ENCODE data around the gene ANKRD33B. TPM values are rescaled to one million over a fixed set of nuclear protein-coding genes. Genes with fewer than 3 reads are reported as not detected.

ANKRD33B gene
- polyA plus RNA-seq, 3 donors, result 0.05 TPM; not detected in 2

DNA sequence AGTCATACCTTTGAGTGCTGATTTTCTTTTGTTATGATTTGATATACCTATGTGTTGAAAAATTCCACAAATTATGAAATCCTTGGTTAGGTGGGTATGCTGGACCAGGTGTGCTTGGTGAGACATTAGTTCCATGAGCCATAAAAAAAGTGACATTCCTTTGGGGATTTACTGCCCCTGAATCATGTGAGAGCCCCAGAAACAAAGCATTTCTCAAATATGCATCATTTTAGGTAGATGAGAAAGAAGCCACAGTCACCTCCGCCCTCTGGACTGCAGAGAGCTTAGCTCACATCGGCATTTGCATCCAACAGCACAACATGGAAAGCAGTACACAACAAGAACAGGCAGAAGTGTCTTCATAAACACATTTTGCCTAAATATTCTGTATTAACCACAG, 141.9 kb downstream of the ANKRD33B start:
- peaks cover 70% of the 10 kb centered on the region for H3K79me2 ChIP-seq (ENCODE audit: insufficient read depth, low read length)
- no peaks in the 10 kb centered on the region for H3K27me3 ChIP-seq (ENCODE audit: control insufficient read depth in 2 of 2, insufficient read depth in 2 of 2, low read length in 2 of 2)
- H3K36me3 ChIP-seq (replicated peaks in 1 of 2; ENCODE audit: control insufficient read depth in 1 of 2, insufficient read depth in 2 of 2, low read length in 2 of 2), result peaks cover 11 to 48% of the 10 kb centered on the region in 2 donors
- Mint-ChIP-seq H3K27me3 (ENCODE audit: low read depth in 3 of 3) (no peaks in the 10 kb centered on the region), H3K9me3 (peaks cover 0 to 2% (median 0%) of the 10 kb centered on the region in 7 donors), H3K27ac (peak overlapping the region; percentile 77 to 93 (median 88)), H3K4me3 (no peak overlapping the region), H3K36me3 (peaks cover 31 to 42% of the 10 kb centered on the region in 2 donors), H3K4me1 (peaks cover 32% of the 10 kb centered on the region)
- peak overlapping the region in 1 of 2 donors; percentile 78 for H3K27ac ChIP-seq (ENCODE audit: low read depth in 1 of 2, low read length in 2 of 2)
- intact Hi-C loops (cut with micrococcal nuclease), result loop anchor here in 1 of 2 donors (5.0 kb wide), 1 partner anchor 37 kb away; no protein-coding TSS in a partner anchor
- no peak for DNase-seq
- no CpG with 5 or more reads among the region's 2 CpGs for WGBS (ENCODE audit: insufficient coverage)
- peaks cover 18 to 33% of the 10 kb centered on the region in 2 donors for H3K4me1 ChIP-seq (ENCODE audit: control insufficient read depth in 1 of 2, insufficient read depth in 2 of 2, low read length in 2 of 2)
- H3K4me3 ChIP-seq (replicated peaks in 1 of 3; ENCODE audit: low read depth in 2 of 3, low read length in 3 of 3), result no peak overlapping the region
- no peaks in the 10 kb centered on the region for H3K9me3 ChIP-seq (replicated peaks in 1 of 2; ENCODE audit: control insufficient read depth in 1 of 2, insufficient read depth in 1 of 2, low read length in 2 of 2)
- H2AFZ ChIP-seq (ENCODE audit: insufficient read depth, low read depth, low read length, poor library complexity, severe bottlenecking), result no peak overlapping the region
- no peak overlapping the region for H3K4me2 ChIP-seq (replicated peaks; ENCODE audit: extremely low read depth, low read length, poor library complexity, severe bottlenecking)
- TF ChIP-seq, protein P1, sequence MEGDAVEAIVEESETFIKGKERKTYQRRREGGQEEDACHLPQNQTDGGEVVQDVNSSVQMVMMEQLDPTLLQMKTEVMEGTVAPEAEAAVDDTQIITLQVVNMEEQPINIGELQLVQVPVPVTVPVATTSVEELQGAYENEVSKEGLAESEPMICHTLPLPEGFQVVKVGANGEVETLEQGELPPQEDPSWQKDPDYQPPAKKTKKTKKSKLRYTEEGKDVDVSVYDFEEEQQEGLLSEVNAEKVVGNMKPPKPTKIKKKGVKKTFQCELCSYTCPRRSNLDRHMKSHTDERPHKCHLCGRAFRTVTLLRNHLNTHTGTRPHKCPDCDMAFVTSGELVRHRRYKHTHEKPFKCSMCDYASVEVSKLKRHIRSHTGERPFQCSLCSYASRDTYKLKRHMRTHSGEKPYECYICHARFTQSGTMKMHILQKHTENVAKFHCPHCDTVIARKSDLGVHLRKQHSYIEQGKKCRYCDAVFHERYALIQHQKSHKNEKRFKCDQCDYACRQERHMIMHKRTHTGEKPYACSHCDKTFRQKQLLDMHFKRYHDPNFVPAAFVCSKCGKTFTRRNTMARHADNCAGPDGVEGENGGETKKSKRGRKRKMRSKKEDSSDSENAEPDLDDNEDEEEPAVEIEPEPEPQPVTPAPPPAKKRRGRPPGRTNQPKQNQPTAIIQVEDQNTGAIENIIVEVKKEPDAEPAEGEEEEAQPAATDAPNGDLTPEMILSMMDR (IDR thresholded peaks at IDR 0.05), result no peak
- H4K20me1 ChIP-seq (ENCODE audit: insufficient read depth, low read length), result peaks cover 94% of the 10 kb centered on the region
- no peak overlapping the region for H3K9ac ChIP-seq (ENCODE audit: insufficient read depth, low read length, poor library complexity, severe bottlenecking)

DNA sequence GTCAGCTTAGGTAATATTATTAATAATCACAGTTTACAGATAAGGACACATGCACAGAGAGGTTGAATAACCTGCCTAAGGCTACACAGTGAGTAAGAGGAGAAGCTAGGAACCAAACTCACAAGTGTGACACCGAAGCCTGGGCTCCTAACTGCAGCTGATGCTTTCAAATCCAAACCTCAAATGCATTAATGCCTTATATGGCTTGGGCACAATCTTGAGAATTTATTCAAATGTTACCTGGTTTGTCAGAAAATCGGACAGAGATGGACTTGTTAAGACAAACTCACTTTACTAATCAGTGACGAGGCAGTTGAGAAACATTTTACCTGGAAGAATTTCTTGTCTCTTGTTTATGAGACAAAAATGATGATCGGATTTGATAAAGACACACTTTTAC, 142.5 kb downstream of the ANKRD33B start:
- peaks cover 34 to 45% of the 10 kb centered on the region in 2 donors for H3K36me3 Mint-ChIP-seq
- TF ChIP-seq, protein P1 (IDR thresholded peaks at IDR 0.05), result no peak
- WGBS (ENCODE audit: insufficient coverage), result no CpG with 5 or more reads among the region's 4 CpGs
- peaks cover 0 to 2% (median 0%) of the 10 kb centered on the region in 7 donors for H3K9me3 Mint-ChIP-seq
- H3K27ac ChIP-seq (ENCODE audit: low read depth in 1 of 2, low read length in 2 of 2), result no peak overlapping the region
- H3K4me1 Mint-ChIP-seq, result peaks cover 32% of the 10 kb centered on the region
- intact Hi-C loops (cut with micrococcal nuclease), result loop anchor here in 1 of 2 donors (5.0 kb wide), 1 partner anchor 36 kb away; no protein-coding TSS in a partner anchor
- no peaks in the 10 kb centered on the region for H3K27me3 Mint-ChIP-seq (ENCODE audit: low read depth in 3 of 3)
- H3K36me3 ChIP-seq (replicated peaks in 1 of 2; ENCODE audit: control insufficient read depth in 1 of 2, insufficient read depth in 2 of 2, low read length in 2 of 2), result peaks cover 16 to 54% of the 10 kb centered on the region in 2 donors
- H3K9ac ChIP-seq (ENCODE audit: insufficient read depth, low read length, poor library complexity, severe bottlenecking), result no peak overlapping the region
- no peaks in the 10 kb centered on the region for H3K27me3 ChIP-seq (ENCODE audit: control insufficient read depth in 2 of 2, insufficient read depth in 2 of 2, low read length in 2 of 2)
- peaks cover 69% of the 10 kb centered on the region for H3K79me2 ChIP-seq (ENCODE audit: insufficient read depth, low read length)
- H3K4me2 ChIP-seq (replicated peaks; ENCODE audit: extremely low read depth, low read length, poor library complexity, severe bottlenecking), result no peak overlapping the region
- H3K27ac Mint-ChIP-seq, result peak overlapping the region in 2 of 7 donors; percentile 37 to 73
- H3K4me3 Mint-ChIP-seq, result no peak overlapping the region
- no peaks in the 10 kb centered on the region for H3K9me3 ChIP-seq (replicated peaks in 1 of 2; ENCODE audit: control insufficient read depth in 1 of 2, insufficient read depth in 1 of 2, low read length in 2 of 2)
- H4K20me1 ChIP-seq (ENCODE audit: insufficient read depth, low read length), result peaks cover 94% of the 10 kb centered on the region
- H2AFZ ChIP-seq (ENCODE audit: insufficient read depth, low read depth, low read length, poor library complexity, severe bottlenecking), result no peak overlapping the region
- H3K4me1 ChIP-seq (ENCODE audit: control insufficient read depth in 1 of 2, insufficient read depth in 2 of 2, low read length in 2 of 2), result peaks cover 18 to 33% of the 10 kb centered on the region in 2 donors
- H3K4me3 ChIP-seq (replicated peaks in 1 of 3; ENCODE audit: low read depth in 2 of 3, low read length in 3 of 3), result no peak overlapping the region
- DNase-seq, result no peak

Small RNA genes lying within 50 kb of the gene (small RNA-seq; reads per million reads assigned to genes)
- gene AC012629.4 (ENCODE audit: insufficient read length, low read depth) (not detected), gene AC112200.1 (ENCODE audit: insufficient read length, low read depth) (not detected)

Other genes with a start within 250 kb of the ANKRD33B start
- gene MARCHF6, start 210.4 kb upstream of the ANKRD33B start, polyA plus RNA-seq, result 10 to 100 TPM; 24.0 to 90.1 (median 31.0) TPM
- gene ROPN1L, start 122.2 kb upstream of the ANKRD33B start, polyA plus RNA-seq, result 1 to 10 TPM; 1.5 to 2.1 (median 1.9) TPM
- gene DAP, start 197.2 kb downstream of the ANKRD33B start, polyA plus RNA-seq, result 10 to 100 TPM; 60.9 to 69.0 (median 62.3) TPM

Data from CD14-positive monocyte (primary cell).